VCaP (cell line): ENCODE results near the gene N4BP2L2.
A peak's percentile ranks its signal among the peaks of the same experiment; 100 is the strongest.

ENCODE experiments used
- H3K27ac ChIP-seq: fragments of 450-650 bp; 2 replicates; pipeline ENCODE4 v1.5.1; 2017
- TF ChIP-seq, protein P1 (sequence below): fragments of 450-650 bp; conservative IDR thresholded peaks from 2 replicates; pipeline ENCODE4 v1.5.1; 2017; ENCODE audit warnings: mild to moderate bottlenecking, moderate library complexity

The N4BP2L2 gene

DNA sequence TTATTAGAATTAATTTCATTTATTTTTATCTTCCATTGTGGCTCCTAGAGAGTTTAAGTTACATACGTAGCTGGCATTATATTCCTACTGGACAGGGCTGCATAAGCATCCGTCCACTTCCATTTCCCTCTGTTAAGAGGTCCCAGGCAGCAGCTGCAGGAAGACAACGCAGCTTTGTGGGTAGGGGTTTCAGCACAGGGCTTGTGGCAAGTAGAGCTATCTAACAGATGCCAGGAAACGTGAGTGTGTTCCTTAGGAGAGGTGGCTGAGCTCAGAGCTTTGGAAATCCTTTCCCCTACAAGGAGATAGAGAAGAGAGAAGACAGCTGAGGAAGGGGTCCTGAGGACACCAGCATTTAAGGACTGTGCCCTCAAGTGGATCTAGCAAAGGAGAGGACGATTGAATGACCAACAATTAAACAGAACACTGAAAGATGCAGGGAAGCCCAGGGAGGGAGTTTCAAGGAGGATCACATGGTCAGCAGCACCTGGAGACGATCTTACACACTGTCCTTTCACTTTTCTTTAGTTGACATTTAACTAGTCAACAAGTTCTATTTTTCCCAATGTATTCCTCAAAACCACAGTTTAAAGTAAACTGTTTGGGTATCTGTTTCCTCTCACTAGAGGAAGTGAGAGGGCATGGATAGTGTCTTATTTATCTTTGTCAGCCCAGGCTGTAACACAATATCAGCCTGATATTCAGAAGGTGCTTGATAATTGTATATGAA, 108.4 kb downstream of the N4BP2L2 start:
- no peak overlapping the region for H3K27ac ChIP-seq
- TF ChIP-seq, protein P1, sequence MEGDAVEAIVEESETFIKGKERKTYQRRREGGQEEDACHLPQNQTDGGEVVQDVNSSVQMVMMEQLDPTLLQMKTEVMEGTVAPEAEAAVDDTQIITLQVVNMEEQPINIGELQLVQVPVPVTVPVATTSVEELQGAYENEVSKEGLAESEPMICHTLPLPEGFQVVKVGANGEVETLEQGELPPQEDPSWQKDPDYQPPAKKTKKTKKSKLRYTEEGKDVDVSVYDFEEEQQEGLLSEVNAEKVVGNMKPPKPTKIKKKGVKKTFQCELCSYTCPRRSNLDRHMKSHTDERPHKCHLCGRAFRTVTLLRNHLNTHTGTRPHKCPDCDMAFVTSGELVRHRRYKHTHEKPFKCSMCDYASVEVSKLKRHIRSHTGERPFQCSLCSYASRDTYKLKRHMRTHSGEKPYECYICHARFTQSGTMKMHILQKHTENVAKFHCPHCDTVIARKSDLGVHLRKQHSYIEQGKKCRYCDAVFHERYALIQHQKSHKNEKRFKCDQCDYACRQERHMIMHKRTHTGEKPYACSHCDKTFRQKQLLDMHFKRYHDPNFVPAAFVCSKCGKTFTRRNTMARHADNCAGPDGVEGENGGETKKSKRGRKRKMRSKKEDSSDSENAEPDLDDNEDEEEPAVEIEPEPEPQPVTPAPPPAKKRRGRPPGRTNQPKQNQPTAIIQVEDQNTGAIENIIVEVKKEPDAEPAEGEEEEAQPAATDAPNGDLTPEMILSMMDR, result no peak

DNA sequence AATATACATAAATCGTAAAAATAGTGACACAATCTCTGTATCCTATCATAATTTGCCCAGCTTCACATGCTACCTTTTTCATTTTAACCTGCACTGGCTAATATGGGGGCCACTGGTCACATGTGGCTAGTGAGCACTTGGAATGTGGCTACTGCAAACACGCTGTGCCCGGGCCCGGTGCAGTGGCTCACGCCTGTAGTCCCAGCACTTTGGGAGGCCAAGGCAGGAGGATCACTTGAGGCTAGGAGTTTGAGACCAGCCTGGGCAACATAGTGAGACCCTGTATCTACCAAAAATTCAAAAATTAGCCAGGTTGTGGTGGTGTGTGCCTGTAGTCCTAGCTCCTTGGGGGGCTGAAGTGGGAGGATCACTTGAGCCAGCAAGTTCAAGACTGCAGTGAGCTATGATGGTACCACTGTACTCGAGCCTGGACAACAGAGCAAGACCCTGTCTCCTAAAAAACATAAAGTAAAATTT, 109.1 kb downstream of the N4BP2L2 start:
- H3K27ac ChIP-seq, result peak overlapping the region; percentile 89; the same call in 1 of the 2 replicates
- TF ChIP-seq, protein P1, result no peak

- H3K27ac ChIP-seq, result peak overlapping the region; percentile 89
- TF ChIP-seq, protein P1, result no peak
Measured at GRCh38 chr13:32428581-32429432, 109.8 kb downstream of the N4BP2L2 start.

DNA sequence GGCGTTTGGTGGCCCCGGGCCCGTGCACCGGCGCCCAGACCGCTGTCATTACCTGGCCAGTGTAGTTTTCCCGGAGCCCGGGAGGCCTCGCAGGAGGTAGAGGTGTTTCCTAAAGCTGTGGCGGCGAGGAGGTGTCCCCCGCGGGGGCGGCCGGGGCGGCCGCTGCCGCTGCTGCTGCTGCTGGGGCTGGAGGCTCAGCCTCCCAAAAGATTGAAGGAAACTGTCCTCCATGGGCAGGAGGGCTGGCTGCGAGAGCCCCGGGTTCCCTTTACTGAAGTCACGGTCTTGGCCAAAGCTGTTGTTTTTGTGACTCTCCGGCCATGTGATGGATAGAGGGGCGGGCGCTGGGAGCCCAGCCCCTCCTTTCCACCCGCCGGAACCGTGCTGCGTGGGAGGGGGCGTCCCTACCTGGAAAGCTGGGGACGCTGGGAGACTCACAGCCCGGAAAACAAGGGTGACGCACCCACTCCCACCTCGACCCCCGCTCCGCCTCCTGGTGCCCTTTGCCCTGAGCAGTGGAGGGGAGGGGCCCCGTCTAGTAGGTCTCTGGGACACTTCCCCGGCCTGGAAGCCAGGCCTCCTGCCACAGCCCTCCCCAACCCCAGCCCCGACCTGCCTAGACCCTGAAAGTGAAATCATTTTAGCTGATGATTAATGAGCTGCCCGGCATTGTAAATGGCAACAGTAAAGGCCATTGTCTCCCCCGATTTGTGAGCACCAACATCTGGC, 110.6 kb downstream of the N4BP2L2 start, which contains the start of gene N4BP2L1:
N4BP2L1 (minus strand) TSS at position 279 of the 729 bp plus-strand sequence; CDS start at position 231, 48 bp downstream.
- TF ChIP-seq, protein P1, result no peak
- peak within 1 kb of the TSS; percentile 89 for H3K27ac ChIP-seq

DNA sequence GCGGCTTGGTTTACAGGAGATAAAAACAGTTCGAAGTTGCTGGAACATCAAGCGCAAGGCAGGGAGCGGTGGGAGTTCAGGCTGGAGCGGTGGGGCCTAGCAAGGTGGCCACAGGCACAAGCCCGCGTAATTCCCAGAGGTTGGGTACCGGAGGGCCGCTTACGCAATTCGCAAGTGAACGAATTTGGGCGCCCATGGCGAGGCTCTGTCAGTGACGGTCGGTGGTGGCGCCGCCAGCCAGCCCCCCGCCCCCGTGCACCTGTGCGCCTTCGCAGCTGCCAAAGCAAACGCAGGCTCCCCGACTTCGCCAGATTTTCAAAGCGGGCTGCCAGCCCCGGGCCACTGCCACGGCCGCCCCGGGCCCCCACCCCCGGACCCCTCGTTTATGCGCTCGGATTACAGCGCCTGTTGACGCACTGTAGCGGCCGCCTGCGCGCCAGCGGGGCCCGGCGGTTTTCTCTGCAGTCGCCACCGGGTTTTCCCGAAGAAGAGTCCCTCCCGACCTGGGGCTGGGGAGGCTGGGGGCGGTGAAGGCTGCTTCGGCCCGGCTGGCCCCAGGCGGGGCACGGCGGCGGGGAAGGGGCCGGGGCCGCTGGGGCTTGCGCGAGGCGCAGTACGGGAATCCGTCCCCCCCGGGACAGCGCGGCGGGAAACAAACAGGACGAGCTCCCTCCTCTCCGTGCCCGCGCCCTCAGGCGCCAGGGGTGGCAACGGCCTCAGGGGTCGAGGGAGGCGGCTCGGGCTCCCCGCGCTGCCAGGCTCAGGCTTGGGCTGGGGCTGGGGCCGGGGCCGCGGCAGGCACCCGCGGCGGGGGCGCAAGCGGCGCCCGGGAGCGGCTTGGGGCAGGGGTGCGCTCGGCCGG, 111.4 kb downstream of the N4BP2L2 start:
- peak overlapping the region; percentile 89 for H3K27ac ChIP-seq
- TF ChIP-seq, protein P1, result no peak

DNA sequence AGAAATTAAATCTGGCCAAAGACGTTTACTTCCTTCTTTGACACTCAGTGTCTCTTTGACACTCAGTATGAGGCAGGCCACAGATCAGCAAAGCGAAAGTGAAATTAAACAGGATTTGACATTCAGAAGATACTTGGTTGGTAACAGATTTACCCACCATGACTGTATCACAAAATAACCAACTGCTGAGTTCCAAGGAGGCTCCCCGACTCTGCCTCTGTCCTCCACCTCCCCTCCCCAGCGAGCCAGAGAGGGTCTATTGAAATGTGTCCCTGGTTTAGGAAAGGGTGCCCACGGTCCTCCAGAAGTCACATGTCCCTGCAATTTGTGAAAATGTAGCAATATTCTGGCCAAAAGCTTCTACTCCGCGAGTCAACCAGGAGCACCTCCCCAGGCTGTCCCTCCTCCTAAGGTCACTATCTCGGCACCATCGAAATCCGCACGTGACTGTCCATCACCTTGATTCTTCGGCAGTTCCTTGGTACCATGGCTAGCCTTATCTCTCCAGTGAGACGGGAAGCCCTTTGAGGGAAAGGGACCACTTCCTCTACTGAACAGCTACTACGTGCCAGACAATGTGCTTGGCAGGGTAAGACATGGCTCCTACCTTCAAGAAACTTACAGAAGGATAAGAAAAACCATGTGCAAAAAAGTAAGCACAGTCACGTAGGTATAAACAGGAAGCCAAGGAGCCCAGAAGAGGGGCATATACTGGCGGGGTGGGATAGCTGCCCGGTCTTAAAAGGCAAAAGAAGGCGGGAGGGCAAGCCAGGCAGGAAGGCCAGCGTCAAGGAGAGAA, 112.2 kb downstream of the N4BP2L2 start:
- H3K27ac ChIP-seq, result peak overlapping the region; percentile 89
- TF ChIP-seq, protein P1, result no peak
